Activated naive CD4-positive, alpha-beta T cell (primary cell): ENCODE measurements around the gene ASIC3.

Experiments
- DNase-seq, 4 experiments: peaks; one replicate each; lab custom pipeline; 2025; lab: John Stamatoyannopoulos, UW

Gene ASIC3

GRCh38 chr7:151085691-151086620 is 37.6 kb downstream of the ASIC3 start, which contains the start of gene AGAP3:
TSS of gene AGAP3 (plus strand) at chr7:151086475. CDS start at chr7:151086742, 267 bp downstream.
- DNase-seq: peak in 3 of 4 experiments; percentile 10 to 57 (median 34)

GRCh38 chr7:151086802-151087244 is 38.5 kb downstream of the ASIC3 start:
- no peak for DNase-seq

- no peak for DNase-seq
Measured at GRCh38 chr7:151087245-151088018, 39.1 kb downstream of the ASIC3 start.

DNA sequence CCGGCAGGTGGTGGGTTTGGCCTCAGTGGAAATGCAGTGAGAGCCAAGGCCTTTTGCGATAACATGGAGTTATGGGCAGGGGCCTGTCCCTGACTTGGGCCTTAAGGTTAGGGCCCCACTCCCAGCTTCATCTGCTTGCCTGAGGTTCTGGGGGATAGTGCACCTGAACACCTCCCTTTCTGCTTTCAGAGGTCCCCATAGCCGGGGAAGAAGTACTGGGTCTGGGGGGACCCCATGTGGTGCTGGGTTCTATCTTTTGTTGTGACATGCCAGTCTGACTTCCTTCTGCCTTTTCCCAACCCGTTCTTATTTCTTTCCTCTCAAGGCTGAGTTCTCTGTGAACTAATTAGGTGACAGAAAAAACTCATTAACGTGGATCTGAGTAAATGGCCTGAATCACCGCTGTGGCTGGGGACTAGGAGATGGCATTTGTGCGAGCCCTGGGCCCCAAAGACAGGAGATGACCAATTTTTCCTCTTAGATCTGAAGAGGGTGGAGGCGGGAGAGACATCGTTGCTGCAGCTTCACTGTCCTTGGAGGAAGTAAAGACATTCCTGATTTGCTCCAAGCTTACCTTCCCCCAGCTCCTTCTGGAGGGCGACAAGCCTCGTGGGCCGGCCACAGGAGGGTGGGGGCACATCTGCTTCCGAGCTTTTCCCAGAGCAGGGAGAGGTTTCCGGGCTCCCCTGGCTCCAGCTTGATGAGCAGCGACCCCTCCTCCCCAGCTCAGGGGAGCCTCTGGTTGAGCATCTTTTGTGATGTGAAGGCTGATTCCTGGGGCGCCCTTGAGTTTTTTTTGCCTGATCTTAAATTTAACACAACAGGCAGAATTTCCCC is 39.9 kb downstream of the ASIC3 start:
- no peak for DNase-seq

DNA sequence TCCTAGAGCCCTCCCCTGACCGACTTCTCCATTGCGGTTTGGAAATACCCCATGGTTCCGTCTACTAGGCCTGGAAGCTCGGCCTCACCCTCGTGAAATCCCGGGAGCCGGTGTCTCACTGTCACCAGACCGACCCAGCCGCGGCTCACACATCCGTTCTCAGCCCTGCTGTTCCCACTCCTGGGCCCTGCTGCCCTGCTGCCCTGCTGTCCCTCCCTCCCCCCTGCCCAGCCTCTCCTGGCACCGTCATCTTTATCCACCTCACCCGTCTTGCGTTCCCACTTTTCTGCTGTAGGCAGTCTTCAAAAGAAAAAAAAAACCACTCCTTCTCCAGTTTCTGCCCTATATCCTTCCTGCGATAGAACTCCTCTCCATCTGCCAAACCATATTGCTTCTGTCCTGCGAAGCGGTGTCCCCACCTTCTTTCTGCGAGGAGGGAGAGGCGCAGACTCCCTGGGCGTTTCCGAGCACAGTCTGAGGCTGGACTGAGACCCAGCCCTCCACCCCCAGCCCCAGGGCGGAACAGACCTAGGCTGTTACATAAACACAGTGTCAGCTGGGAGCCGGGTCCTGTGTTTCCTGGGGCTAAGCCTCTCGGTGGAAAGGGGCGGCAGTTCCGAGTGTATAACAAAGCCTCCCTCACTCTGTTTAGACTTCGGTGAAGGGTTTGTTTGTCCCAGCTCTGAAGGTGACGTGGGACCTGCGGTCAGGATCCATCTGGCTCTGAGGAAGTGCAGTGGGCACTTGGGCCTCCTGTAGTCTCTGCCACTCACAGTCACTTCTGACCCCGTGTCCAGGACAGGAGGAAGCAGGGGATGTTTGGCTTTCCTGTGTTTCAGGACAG is 40.7 kb downstream of the ASIC3 start:
- DNase-seq: no peak

DNA sequence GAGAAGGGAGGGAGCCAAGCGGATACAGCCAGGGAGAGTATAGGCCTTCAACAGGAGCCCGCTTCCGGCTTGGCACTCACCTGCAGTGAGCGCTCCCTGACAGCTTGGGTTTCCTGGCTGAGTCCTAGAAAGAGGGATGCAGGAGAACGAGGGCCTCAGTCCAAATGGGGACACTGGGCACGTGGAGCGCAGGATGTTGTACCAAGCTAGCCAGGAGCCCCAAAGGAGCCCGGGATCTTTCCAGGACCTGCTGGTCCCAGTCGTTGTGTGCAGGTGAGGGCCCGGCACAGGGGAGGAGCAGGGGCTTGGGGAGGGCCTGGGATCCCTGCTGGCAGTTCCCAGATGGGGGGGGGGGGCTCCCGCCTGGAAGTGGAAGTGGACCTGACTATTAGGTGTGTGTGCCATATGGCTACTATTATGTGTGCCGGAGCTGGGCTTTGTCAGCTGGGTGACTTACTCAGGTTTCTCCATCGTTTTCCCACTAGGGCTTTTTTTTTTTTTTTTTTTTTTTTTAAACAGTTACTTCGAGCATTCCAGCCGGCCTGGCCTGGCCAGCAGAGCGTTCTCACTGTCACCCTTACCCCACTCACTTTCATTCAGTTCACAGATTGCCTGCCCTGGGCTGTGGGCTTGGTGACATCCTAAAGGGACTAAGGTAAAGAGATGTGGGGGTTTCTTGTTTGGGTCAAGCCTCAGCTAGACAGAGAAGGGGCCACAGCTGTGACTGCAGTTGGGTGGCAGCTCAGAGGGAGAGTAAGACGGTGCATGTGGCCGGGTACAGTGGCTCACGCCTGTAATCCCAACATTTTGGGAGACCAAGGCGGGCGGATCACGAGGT is 41.8 kb downstream of the ASIC3 start:
- no peak for DNase-seq

DNA sequence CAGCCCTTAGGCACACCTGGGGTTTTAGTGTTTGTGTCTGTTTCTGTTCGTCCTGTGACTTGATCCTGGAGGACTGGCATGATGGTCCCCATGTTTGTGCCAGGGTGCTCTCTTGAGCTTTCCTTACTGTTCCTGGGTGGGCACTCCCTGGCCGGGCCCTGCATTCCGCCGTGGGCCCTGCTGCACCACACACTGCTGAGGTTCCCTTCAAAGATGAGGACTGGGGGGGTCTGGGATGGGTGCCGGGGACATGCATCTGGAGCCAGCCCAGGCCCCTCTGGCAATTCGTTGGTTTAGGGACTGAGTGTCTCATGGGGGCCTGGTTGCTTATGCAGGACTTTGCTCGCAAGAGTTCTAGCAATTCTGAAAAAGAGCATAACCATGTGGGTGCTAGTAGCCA is 42.7 kb downstream of the ASIC3 start:
- no peak for DNase-seq

DNA sequence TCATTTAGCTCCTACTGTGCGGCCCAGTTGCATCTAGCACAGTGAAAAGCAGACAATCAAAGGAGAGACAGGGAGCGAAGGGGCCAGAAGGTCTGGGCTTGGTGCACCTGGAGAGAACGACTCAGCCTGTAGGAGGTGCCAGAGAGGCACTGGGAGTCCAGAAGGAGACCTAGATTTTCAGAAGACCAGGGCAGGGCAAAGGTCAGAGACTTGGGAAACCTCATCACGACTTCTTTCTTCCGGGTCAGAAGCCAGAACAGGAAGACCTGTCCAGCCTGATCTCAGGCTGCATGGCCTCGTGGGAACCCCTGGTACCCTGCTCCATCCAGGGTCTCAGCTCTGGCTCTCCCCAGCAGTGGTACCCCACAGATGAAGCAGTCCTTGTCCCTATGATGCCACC is 43.1 kb downstream of the ASIC3 start:
- no peak for DNase-seq

DNA sequence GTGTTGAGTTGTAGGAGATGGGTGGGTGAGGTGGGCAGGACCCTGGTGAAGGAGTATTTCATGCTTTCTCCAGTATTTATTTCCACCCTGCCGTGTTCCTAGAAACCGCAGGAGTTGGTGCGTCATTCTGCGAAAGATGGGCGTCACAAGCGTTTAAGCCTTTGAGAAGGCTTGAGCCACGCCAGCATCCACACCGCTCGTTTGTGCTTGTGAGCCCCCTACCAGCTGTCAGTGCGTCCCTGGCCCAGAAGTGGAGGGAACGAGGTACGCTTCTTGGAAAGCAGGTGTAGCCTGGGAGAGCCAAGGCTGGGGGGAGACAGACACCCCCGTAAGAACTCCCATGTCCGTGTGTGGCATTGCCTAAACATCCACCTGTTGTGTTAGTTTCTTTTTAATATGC is 43.7 kb downstream of the ASIC3 start:
- no peak for DNase-seq

- no peak for DNase-seq
Measured at GRCh38 chr7:151093748-151094147, 45.4 kb downstream of the ASIC3 start.

- DNase-seq: no peak
Measured at GRCh38 chr7:151094675-151095074, 46.3 kb downstream of the ASIC3 start.

GRCh38 chr7:151095123-151095797 is 46.9 kb downstream of the ASIC3 start:
- no peak for DNase-seq

DNA sequence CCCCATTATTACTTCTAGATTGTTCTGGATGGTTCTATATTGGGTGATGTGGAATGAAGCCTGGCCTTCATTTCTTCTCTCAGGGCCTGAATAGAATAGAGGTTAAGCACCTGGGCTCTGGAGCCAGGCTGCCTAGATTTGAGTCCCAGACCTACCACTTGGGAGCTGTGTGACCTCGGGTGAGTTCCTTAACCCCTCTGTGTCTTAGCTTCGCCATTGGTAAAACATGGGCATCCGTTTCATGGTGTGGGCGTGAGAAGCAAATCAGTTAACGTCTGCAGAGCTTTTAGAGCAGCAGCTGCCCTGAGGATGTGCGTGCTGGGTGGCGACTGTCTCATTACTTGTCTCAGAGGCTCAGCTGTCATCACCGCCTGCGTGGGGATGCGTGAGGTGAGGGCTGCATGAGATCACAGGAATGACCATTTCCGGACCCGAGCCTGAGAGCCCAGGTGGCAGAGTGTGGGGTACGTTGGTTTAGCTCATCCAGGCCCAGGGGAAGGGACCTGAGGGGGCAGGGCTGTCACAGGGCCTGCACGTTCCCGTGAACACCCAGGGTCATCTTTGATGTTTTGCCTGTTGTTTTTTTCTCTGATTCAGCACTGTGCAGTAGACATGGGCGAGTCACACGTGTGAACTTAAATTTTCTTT is 47.6 kb downstream of the ASIC3 start:
- no peak for DNase-seq

GRCh38 chr7:151099486-151100211 is 51.3 kb downstream of the ASIC3 start:
- DNase-seq: no peak

DNA sequence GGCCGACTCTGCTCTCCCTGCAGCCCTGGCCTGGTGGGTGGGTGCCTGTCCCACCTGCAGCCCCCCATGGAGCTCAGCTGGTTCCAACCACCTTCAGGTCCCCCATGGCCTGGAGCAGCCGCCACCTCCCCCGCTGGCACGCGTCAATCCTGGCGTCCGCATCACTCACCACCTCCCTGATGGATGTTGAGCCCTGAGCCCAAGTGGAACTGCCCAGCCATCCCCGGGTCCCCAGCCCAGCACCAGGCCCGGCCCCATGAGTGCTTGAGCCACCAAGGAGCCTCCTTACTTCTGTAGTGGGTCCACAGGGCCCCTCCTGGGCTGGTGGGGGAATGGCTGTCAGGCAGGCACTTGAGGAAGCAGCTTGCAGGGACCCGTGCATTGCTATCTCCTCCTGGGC is 52.6 kb downstream of the ASIC3 start:
- no peak for DNase-seq

DNA sequence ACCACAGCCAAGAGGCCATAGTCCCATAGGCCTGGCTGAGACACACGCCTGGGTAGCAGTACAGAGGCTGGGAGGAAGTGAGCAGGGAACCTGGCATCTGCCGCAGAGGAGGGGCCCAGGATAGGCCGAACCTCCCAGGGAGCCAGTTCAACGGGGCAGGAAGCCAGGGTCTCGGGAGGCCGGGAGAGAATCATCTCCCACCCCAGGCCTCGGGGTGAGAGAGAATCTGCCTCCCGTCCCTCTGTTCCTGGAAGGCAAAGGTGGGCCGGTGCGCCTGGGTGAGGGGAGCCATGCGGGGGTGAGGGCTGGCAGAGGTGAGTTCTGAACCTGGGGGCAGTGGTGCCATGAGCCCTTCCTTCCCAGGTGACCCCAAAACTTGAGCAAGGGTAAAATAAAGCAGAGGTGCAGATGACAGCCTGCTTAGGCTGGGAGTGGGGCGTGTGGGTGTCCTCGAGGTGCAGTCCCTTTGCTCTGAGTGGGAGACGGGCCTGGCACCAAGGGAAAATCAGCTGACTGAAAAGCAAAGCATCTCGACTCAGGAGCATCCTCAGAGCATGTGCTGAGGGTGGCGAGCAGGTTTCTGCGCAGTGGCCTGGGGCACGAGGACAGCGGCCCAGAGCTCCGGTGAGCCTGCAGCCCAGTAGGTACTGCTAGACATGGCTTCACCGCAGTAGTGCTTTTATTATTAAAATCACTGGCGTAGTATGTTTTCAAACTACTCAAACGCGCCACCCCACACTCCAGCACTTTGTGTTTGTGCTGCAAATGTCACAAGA is 53.5 kb downstream of the ASIC3 start:
- no peak for DNase-seq
